Measurements from ENCODE around the gene SGTA.

The SGTA gene

GRCh38 chr19:2743099-2743498, 40.0 kb downstream of the SGTA start:
- TF ChIP-seq CTCF (IDR thresholded peaks at IDR 0.05) (no peak), ZFX (IDR thresholded peaks at IDR 0.05; ENCODE audit: borderline replicate concordance) (no peak)
- no peak overlapping the region for H3K27ac ChIP-seq

- H3K27ac ChIP-seq, result peak overlapping the region; percentile 42
- TF ChIP-seq CTCF (IDR thresholded peaks at IDR 0.05) (no peak), ZFX (IDR thresholded peaks at IDR 0.05; ENCODE audit: borderline replicate concordance) (no peak)
These were observed 42.8 kb downstream of the SGTA start for GRCh38 chr19:2740314-2740656.

DNA sequence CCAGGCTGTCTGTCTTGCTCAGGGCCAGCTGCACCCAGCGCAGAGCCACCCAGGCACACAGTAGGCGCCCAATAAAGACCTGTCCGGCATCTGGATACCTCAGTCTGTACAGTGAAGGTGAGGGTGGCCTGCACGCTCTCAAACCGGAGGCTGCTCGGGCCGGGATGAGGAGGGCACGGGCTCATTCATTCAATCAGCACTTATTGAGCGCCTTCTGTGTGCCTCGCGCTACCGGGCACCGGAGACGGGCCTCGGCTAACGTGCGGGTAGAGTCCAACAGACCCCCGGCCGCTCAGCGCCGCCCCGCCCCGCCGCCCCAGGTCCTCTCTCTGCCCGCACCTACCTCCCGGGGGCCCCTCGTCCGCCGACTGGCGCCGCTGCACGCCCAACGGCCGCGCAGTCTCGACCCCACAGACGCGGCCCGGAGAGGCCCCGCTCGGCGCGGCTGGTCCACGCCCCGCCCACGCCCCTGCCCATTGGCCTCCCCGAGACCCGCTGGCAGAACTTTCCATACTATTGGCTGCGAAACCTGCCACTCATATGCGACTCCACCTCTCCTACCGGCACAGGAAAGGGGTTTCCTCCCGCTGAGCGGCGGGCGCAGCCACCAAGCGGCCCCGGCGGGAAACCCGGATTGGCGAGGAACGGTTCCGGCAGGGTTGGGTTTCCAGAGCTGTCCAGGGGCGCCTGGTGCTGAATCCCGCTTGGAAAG, 43.3 kb downstream of the SGTA start, which contains the start of gene SLC39A3:
SLC39A3 (minus strand) TSS at position 416 of the 712 bp plus-strand sequence. CDS start 2,760 bp downstream, outside the sequence.
- peak within 1 kb of the TSS; percentile 42 for H3K27ac ChIP-seq
- TF ChIP-seq CTCF (IDR thresholded peaks at IDR 0.05) (0 out of 2 replicates have a peak, but pooled peaks have one; percentile 2), ZFX (IDR thresholded peaks at IDR 0.05; ENCODE audit: borderline replicate concordance) (no peak)

GRCh38 chr19:2736550-2737190, 46.4 kb downstream of the SGTA start:
- no peak overlapping the region for H3K27ac ChIP-seq
- TF ChIP-seq ZFX (IDR thresholded peaks at IDR 0.05; ENCODE audit: borderline replicate concordance) (no peak), CTCF (IDR thresholded peaks at IDR 0.05) (no peak)

DNA sequence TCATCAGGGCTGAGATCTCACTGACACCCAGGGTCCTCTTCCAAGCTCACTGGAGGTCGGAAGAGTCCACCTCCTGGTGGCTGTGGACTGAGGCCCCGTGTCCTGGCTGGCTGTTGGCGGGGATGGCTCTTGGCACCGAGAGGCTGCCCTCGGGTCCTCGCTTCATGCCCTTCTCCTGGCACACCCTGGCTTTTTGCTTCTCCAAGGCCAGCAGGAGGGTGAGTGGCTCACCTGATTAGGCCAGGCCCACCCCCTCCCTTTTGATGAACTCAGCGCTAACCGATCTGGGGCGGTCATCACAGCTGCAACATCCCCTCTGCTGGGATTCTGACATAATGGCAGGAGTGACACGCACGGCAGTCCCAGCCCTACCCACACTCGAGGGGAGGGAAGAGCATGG, 47.7 kb downstream of the SGTA start:
- TF ChIP-seq ZFX (IDR thresholded peaks at IDR 0.05; ENCODE audit: borderline replicate concordance) (no peak), CTCF (IDR thresholded peaks at IDR 0.05) (no peak)
- no peak overlapping the region for H3K27ac ChIP-seq

DNA sequence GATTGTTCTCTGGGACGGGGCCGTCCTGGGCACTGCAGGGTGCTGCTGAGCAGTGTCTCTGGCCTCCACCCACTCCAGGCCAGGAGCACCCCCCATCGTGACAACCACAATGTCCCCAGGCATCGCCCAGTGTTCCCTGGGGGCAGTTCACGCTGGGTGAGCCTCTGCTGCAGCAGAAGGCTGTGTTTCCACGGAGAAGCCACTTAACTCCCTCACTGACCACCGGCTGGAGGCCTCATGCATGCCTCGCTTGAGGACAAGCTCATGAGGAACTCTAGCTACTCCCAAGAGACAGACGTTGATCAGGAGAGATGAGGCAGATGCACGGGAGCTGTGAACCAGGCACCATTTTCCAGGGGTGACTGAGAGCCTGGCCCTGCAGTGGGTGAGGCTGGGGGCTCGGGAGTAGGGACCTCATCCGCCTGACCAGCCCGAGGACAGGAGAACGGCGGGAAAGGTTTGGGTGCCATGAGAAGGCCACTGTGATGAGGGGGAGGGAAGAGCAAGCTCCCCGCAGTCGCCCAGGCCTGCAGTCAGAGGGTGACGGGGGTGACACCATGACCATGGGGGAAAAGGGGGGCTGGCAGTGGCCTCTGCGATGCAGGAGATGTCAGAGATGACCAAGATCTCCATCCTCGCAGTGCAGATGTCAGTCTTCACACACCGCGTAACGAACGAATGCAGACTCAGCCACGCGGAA, 48.3 kb downstream of the SGTA start:
- H3K27ac ChIP-seq, result no peak overlapping the region
- no peak for TF ChIP-seq CTCF (IDR thresholded peaks at IDR 0.05)
- TF ChIP-seq ZFX (IDR thresholded peaks at IDR 0.05; ENCODE audit: borderline replicate concordance), result no peak
